Measurements from ENCODE around the gene MAP3K3.

The MAP3K3 gene

DNA sequence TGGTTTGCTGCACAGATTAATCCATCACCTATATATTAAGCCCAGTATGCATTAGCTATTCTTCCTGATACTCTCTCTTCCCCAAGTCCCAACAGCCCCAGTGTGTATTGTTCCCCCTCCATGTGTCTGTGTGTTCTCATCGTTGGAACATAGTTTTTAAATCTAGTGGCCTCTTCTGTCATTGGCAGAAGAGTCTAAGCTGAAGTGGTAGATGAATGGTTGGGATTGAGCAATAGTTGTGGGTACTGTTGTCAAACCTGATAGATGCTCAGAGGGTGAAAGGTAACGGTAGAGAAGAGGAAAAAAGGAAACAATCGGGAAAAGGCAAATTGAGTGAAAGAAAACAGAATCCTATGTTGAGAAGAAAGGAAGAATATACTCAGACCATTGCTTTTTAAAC lies 29.9 kb downstream of the MAP3K3 start:
- no peak for DNase-seq (ENCODE audit: low read depth)

DNA sequence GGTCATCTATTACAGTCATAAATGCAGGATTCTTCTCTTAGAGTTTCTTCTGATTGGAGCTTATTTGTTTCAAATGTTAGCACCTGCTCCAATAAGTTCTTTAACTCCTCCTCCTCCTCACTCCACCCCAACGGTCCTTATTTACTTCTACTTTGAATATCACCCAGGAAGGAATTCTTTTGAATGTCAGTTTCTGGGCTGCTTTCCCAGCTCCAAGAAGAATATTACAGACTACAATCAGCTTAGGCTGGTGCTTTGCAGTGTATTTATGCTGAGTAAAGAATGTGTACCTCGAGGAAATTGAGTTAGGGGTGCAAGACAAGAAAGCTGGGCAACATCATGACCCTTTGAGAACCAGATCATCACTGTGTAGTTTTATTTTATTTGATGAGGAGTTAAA lies 30.8 kb downstream of the MAP3K3 start:
- DNase-seq (ENCODE audit: low read depth): no peak

DNA sequence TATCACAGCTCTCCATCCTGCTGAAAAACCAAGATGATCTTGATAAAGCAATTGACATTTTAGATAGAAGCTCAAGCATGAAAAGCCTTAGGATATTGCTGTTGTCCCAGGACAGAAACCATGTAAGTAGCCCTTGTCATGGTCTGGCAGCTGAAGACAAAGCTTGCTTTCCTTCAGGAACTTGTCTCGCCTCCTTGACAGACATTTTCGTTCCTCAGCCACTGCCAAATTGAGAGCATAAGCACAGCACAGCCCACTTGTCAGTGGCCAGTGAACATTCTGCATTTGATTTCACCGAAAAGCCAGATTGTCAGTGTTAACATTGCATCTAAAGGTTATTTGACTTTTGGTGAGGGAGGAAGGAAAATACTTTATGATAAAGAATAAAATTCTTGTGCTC lies 35.6 kb downstream of the MAP3K3 start:
- DNase-seq (ENCODE audit: low read depth): no peak

DNA sequence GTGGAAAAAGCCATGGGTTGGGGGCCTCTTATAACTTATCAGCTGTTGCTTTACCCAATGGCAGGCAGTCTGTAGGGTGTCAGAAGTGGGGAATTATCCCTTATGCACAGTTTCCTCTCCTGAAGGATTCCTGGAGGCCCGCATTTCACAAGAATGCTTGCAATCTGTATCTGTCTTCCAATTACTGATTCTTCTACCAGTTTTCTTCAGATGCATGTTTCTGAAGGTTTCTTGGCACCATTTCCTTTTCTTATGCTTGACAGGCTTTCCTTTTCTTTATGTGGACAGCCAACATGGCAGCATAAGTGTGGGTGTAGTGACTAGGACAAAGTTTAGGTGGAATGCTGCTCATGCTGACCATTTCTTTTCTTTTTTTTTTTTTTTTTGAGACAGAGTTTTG lies 36.1 kb downstream of the MAP3K3 start:
- DNase-seq (ENCODE audit: low read depth): no peak

DNA sequence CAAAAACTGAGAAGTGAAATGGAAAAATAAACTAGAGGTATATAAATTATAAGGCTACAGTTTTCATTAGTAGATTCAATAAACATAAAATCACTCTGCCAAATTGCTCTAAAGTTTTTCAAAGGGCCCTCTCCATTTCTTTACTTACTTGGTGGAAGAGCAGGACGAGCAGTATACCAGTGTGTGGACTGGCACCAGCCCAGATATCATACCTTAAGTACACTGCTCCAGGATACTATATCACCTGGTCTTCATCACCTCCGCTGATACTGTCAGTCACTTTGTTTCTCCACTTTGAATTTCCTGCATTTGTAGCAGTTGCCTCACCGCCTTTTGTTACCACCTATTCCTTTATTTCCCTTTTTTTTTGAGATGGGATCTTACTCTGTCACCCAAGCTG lies 37.6 kb downstream of the MAP3K3 start:
- DNase-seq (ENCODE audit: low read depth): no peak

DNA sequence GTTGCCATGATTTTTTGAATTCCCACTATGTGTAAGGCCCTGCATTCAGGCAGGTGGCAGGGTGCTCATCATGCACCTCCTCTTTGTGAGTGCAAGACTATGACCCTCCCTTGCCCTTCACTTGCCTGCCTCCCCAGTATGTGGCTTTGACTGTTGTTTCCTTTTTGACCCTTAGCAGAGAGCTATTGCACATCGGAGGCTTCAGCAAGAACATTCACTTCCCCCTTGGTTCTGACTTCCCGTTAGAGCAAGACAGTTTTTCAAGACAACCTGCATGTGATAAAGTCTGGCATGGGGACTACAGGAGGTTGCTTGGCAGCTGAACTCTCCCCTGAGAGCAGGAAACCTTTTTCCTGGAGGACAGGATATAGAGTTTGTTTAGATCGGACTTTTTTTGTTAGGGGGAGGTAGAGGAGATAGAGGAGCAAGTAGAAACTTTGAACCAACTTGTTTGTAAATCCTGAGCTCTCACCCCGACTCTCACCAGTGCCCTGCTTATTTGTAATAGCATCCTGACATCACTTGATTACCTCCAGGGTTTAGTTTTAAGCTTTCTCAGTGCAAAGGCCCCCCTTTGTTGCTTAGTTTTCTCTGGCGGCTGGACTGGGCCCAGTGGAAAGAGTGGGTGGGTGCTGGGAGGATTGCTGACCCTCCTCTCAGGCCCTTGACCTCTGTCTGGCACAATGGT lies 43.5 kb downstream of the MAP3K3 start:
- no peak for DNase-seq (ENCODE audit: low read depth)

DNA sequence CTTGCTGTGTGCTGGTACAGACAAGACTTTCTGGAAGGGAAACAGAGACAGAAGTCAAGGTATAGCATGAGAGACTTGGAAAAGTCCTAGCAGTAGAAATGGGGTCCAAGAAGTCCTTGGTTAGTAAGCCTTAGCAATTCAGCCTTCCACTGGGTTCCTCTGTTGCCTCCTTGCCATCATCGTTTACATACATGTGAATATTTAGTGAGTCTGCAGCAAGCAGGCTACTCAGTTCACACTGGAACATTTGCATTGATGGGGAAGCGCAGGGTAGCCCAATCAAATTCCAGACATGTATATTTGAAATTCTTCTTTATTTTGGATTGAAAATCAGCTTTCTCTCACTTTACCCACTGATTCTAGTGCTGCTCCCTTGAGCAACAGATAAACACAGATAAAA lies 50.6 kb downstream of the MAP3K3 start:
- DNase-seq (ENCODE audit: low read depth): no peak

DNA sequence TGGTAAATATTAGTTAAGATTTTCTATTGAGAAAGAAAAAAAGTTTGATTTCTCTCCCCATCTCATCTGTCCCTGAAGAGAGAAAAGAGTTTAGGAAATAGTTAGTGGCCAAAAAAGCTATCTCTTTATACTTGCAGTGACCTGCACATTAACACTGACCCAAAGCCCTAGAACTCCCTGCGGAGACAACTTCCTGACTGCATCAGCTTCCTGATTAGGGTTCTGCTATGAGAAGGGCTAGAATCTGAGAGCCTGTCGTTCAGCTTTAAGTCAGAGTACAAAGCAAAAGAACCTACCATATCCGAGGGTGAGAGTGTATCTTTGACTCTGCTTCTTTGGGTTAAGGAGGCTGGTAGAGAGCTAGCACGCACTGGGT lies 53.0 kb downstream of the MAP3K3 start:
- no peak for DNase-seq (ENCODE audit: low read depth)

DNA sequence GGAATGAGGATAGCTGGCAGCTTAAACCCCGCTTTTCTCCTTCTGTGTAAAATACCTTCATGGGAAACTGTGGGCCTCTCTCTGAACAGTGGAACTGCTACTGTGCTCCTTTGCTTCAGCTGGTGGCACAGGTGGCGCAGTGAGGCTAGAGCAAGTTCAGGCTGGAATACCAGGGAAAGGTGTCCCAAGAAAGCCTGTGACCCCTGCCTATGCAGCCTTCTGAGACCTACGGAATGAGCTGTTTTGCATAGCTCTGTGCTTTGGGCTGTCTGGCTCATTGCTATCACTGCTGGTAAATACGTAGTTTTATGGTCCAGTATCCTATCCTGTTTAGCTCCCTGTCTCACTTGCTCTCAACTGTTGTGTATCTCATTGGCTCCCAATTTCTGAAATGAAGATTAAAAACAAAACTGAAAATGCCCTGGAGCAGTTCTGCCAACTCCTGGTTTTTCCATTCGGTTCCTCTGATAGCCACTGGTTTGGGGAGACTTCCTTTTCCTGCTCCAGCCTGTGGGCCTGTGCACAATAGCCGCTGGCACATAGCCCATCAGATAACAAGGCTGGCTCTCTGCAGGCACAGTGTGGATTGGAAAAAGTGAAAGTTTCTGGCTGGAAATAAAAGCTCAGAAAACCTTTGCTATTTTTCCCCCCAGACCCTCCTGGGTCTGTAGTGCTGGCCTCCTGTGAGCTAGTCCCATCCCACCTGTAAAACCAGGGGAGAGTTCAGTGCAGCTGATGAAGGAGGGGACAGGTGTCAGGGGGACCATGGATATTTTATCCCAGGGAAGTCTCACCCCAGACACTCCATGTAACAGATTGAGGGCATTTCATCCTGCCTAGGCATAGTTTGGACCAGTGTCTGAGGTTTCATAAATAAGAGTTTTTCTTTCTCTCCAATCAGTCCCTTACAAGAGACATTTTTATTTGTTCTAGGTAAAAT lies 53.7 kb downstream of the MAP3K3 start:
- peak; percentile 60 for DNase-seq (ENCODE audit: low read depth)

DNA sequence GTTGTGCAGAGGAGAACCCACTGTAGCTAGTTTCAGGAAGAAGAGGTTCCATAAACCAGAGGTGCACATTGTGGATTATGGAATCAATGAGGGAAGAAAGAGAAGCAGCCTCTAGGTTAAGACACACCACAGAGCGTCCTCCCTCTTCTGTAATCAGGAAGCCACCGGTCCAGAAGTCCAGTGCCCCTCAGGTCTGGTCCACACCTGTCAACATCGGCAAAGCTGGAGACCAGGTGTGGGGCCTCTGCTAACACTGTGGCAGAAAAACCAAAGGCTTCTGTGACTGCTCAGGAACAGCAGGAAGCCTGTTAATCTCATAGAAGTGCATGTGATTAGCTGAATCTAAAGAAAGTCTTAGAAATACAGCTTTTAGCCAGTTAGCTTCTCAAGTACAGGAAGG lies 54.4 kb downstream of the MAP3K3 start:
- no peak for DNase-seq (ENCODE audit: low read depth)

DNA sequence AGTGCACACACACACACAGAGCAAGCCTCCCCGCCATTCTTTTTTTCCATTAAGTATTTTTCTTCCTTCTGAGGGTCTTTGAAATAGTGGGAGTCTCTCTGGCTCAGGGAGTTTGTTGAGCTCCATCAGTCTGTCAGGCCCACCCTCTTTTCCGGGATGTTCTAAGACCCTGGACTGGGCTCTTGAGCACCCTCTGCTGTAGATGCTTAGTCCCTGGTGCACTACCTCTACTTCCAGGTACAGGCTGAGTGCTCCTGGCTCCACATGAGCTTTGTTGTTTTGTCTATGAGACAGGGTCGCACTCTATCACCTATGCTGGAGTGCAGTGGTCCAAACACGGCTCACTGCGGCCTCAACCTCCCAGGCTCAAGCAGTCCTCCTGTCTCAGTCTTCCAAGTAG lies 57.0 kb downstream of the MAP3K3 start:
- DNase-seq (ENCODE audit: low read depth): no peak

DNA sequence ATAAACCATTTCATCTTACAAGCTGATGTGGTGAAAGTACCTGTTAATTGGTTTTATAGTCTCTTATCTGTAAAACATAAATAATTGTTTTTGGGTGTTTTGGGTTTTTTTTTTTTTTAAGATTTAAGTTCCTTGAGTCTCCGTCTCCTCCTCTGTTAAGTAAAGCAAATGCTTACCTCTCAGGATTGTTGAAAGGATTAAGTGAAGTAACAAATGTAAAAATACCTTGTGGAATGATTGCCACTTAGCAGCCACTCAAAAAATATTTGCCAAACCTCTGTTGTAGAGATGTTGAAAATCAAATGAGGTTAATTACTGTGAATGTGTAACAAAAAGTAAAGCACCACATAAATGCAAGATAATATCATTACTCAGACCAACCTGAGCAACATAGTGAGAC lies 58.5 kb downstream of the MAP3K3 start:
- DNase-seq (ENCODE audit: low read depth): no peak

DNA sequence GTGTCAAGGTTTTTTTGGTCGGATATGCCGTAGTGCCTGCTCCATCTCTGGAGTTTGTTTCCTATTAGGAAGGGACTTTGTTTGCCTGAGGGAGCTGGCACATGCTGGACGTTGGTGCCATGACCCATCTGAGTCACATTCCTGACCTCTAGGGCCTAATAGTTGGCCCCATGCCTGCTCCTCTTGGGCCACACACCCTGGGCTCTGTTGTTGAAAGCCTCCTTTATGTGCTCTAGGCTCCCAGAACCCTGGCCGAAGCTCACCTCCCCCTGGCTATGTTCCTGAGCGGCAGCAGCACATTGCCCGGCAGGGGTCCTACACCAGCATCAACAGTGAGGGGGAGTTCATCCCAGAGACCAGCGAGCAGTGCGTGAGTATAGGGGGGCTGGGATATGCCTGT lies 59.3 kb downstream of the MAP3K3 start:
- no peak for DNase-seq (ENCODE audit: low read depth)

DNA sequence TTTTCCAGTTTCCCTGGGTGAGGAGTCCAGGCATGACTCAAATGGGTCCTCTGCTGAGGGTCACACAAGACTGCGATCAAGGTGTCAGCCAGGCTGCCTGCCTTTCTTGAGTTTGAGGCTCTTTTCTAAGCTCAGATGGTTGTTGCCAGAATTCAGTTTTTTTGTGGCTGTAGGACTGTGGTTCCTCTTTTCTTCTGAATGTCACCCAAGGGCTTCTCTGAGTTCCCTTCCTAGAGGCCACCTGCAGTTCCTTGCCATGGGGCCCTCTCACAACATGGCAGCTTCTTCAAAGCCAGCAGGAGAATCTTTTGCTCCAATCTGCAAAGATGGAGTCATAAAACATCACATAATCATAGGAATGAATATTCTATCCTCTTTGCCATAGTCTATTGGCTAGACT lies 60.2 kb downstream of the MAP3K3 start:
- DNase-seq (ENCODE audit: low read depth): no peak

DNA sequence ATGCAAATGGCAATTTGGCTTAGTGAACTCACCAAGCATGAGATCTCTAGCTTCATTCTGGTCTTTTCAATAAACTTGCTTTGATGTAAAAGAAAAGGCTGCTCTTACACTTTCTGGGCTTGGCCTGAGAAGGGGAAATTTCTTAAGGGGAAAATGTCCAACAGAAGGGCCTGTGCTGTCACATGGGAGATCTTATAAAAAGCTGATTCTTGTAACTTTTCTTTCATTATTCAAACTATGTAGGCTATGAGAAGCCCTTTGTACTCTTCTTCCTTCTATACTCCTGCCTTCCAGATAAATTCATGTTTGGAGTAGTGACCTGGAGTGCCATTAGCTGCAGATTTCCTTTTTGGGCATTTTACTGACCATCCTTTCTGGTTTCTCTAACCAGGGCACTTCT lies 60.8 kb downstream of the MAP3K3 start:
- DNase-seq (ENCODE audit: low read depth): no peak

DNA sequence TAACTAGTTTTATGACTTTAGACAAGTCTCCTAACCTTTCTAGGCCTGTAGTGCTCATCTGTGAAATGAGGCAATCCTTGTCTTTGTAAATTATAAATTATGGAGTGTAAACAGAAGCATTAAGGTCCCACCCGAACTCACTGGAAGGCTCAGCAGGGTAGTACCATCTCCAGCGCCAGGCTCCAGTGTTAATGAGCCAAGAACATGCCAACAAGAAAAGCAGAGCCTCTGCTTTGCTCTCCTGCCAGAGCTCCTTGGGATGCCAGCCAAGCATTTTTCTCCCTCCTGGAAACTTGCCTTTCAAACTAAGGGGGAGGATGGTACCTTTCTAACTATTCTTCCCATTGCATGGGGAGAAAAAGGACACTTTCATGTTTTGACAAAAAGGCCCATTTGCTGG lies 62.8 kb downstream of the MAP3K3 start:
- no peak for DNase-seq (ENCODE audit: low read depth)

DNA sequence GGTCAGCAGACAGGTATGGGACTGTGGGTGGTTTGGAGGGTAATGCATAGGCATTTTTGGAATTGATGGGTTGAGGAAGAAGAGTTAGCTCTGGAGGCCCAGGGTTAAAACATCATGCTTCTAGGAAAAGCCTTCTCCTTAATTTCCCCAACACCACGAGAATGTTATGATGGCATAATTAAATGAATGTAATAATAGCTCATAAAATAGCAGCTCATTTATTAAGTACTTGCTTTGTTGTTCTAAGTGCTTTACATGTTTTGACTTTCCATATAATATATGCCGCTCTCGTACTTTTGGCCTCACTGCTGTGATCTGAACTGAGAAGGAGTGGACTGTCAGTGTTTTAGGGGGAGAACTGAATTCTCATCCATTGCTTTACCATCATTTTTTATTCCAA lies 63.4 kb downstream of the MAP3K3 start:
- DNase-seq (ENCODE audit: low read depth): no peak

DNA sequence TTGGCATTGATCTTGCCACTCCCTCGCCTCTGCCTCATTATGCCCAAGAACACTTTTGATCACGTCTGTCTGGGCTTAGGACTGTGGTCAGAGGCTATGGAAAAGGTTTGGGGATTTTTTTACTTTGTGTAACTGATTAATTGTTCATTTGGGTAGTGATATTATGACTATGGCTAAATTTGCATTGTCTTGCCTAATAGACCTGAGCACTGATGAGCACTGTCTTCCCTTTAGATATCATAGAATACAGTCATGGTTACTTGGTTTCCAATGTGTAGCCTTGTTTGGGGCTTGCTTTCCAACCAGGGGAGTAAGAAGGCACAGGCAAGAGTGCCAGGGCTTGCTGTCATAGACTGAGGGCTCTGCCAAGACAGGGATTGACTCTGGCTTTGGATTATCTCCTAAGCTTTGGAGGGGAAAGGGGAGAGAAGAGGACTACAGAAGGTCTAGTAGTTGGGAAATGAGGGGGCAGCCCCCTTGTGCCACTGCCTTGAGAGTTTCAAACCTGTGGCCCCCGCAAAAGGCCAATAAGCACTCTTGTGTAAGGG lies 64.0 kb downstream of the MAP3K3 start:
- no peak for DNase-seq (ENCODE audit: low read depth)

DNA sequence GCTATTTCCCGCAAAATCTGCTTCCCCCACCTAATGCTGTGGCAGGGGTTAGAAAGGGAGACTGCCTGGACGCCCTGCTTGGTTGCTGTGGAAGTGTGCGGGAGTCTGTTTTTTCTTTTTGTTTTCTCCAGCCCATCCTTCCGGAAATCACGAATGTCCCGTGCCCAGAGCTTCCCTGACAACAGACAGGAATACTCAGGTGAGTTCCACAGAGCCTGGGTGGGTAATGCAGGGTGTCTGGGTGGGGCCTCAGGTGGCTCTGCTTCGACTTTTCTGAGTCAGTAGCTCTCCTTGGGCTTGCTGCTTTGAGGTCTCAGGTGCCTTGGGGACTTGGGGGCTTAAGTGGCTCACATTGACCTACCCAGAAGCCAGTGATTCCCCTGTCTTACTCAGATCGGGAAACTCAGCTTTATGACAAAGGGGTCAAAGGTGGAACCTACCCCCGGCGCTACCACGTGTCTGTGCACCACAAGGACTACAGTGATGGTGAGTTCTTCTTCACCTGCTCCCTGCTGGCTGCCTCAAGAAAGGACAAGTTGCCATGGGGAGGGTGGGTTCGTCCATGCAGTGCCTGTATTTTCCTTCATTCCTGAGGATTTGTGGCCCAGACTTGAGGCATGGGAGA lies 66.3 kb downstream of the MAP3K3 start:
- DNase-seq (ENCODE audit: low read depth): no peak

DNA sequence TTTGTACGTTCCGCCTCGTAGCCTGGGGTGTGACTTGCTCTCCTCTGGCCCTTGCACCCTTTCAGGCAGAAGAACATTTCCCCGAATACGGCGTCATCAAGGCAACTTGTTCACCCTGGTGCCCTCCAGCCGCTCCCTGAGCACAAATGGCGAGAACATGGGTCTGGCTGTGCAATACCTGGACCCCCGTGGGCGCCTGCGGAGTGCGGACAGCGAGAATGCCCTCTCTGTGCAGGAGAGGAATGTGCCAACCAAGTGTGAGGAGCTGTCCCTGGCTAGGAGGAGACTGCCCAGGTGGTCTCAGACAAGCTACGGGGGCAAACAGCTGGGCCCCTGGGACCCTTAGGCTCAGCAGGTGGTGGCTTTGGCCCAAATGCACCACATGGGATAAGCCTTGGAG lies 67.3 kb downstream of the MAP3K3 start:
- DNase-seq (ENCODE audit: low read depth): no peak

DNA sequence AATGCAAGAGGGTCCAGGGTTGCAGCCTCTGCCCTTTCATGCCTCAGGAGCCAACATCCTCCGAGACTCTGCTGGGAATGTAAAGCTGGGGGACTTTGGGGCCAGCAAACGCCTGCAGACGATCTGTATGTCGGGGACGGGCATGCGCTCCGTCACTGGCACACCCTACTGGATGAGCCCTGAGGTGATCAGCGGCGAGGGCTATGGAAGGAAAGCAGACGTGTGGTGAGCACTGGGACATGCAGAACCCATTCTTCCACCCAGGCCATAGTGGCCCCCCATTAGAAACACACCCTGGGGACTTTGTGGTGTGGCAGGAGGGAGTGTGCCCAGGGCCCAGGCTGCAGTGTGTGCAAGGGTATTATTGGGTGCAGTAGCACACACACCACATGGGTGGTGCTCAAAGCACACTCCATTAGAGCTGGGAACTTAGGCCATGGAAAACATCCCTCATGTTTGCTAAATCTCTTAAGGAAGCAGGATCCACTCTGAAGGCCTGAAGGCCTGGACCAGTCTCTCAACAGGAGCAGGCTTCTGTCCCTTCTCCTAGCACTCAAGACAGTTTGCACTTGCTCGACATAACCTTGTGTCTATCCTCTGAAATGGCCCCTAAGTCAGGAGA lies 70.1 kb downstream of the MAP3K3 start:
- DNase-seq (ENCODE audit: low read depth): no peak

DNA sequence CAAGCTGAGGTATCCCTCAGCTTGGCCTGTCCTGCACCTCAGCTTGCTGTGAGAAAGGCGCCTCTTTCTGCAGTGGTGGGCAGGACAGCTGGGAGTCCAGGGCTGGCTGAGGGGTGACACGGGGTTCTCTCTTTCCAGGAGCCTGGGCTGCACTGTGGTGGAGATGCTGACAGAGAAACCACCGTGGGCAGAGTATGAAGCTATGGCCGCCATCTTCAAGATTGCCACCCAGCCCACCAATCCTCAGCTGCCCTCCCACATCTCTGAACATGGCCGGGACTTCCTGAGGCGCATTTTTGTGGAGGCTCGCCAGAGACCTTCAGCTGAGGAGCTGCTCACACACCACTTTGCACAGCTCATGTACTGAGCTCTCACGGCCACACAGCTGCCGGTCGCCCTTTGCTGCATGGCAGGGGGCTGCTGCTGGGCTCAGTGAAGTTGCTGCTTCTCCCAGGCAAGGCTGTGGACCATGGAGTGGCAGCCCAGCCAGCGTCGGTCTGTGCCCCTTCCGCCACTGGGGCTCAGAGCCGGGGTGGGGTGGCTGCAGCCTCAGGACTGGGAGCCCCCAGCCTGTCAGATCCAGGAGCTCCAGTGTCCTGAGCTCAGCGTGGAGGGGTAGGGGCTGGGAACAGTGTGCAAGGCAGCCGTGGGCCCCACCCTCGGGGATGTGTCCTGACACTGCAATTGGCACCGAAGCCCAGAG lies 71.3 kb downstream of the MAP3K3 start:
- no peak for DNase-seq (ENCODE audit: low read depth)

Data from HS-5 (cell line).